SIG-M5 (cell line): ENCODE data around the gene SMNDC1.
"Not testable (repeated sequence)": the region's sequence is repeated elsewhere in the genome, so short reads cannot be mapped to it uniquely, and the experiment has no call there.

ENCODE experiments used
- DNase-seq: peaks from one replicate; lab custom pipeline; 2025; lab: John Stamatoyannopoulos, UW

Gene SMNDC1

DNA sequence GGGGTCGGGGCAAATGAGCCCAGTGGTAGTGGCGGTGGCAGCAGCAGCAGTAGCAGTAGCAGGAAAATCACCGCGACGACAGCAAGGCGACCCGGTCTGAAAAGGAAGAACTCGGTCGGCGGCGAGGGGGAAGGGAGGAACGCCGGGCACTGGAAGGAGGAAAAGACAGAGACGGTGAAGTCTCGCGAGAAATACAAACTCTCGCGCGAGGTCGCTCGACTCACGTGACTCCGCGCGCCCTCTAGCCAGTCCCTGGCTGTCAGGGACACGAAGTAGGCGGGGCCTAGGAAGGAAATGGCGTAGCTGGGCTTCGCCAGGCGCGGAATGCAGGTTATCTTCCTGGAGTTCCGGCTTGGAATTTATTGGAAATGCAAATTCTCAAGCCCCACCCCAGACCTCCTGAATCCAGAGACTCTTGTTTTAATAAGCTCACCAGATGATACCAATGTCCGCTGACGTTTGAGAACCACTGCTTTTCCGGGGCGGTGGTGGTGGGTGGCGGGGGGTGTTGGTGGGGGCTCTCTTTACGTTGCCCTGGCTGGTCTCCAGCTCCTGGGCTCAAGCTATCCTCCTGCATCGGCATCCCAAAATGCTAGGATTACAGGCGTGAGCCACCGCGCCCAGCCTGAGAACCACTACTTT is at the start of gene SMNDC1:
SMNDC1 (minus strand) TSS at position 141 of the 642 bp plus-strand sequence. CDS start 1,333 bp downstream, outside the sequence.
- DNase-seq: peak; percentile 79

DNA sequence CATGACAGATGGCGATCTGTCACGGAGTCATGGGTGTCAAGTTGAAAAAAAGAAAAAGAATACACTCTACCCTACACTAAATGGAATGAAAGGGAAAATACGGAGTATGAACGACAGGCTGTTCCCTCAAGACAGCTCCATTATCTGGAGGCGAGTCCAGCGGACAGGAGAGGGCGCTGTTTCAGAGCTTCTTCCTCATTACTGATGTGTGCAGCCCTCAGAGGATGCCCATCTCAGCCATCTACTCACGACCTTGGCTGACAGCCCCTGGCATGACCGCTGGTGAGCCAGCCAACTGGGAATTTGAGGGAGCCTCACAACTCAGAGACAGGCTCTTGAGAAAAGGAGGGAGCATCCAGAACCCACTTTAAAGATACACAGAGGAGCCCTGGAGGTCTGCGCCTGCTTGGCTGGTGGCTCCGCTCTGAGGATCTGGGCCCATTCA is 49.6 kb upstream of the SMNDC1 start:
- DNase-seq: no peak

DNA sequence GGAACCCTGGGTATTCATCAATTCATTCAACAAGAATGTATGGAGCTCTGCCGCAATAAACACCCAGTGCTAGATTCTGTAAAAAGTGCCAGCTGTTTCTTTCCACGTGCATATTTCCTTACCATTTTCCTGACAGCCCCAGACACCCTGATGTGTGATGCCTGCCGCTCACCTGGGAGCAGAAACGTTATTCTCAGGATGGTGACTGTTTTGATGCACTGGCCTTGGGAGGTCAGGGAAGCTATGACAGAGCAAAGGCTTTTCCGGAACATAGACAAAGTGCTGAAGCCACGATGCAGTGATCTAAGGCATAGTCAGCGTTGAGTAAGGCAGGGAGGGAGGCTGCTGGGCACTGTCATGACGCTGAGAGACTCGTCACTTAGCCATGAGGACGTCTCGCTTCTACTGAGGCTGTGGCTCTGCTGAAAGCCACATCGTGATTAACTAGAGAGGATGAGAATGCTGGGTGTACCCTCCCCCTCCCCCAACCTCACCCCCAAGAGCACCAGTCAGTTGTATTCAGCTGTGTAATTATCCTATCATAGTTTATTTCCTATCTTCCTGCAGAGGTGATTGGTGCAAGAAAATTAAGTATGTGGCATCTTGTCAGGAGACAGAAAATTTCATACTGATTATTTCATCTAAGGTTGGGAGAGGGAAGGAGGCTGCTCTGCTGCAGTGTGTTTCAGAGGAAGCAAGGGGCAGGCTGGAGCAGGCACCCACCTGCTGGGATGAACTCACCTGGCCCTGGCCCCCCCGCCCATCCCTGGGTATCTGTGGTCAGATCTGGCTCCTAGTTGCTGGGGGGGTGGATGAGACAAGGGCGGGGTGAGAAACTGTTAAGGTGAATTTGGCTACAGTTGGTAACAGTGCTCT is 48.8 kb upstream of the SMNDC1 start:
- no peak for DNase-seq

DNA sequence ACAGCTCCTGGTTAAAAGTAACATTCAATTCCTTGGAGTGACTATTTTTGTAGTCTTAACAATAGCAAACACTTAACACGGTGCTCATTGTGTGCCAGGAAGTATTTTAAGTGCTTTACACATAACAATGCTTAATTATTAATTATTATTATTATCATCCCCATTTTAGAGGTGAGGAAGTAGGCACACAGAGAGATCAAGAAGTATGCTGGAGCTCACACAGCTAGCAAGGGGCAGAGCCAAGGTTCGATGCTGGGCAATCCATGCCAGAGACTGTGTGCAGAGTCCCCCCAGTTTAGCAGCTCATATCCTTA is 48.2 kb upstream of the SMNDC1 start:
- DNase-seq: no peak

DNA sequence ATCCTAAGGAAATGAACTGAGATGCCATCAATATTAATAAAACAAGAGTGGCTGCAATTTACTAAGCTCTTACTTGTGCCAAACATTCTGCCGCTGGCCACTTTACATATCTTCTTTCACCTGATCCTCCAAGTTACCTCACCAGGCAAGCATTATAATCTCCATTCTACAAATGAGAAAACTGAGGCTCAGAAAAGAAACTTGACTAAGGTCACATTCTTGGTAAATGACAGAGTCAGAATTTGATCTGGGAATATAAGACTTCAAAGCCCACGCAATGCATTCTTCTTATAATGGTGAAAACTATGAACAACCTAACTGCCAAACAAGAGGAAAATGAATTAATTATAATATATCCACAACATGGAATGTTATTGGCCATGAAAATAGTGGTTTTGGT is 46.1 kb upstream of the SMNDC1 start:
- no peak for DNase-seq

DNA sequence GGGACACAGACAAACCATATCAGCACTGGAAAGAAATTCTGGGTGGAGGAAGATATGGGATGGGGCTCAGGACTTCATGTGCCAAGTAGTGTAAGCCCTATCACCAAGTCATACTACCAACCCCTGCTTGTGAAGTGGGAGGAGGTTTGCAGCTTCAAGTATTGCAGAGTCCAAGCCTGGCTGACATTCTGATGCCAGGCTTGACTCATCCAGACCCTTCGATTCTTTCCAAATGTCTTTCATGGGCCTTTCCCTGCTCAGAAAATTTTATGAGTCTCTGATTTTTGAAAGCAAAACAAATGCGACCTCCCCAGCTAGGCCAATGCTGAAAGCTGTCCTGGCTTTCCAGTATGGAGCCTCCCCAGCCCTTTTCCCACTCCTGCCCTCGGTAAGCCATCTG is 45.1 kb upstream of the SMNDC1 start:
- no peak for DNase-seq

DNA sequence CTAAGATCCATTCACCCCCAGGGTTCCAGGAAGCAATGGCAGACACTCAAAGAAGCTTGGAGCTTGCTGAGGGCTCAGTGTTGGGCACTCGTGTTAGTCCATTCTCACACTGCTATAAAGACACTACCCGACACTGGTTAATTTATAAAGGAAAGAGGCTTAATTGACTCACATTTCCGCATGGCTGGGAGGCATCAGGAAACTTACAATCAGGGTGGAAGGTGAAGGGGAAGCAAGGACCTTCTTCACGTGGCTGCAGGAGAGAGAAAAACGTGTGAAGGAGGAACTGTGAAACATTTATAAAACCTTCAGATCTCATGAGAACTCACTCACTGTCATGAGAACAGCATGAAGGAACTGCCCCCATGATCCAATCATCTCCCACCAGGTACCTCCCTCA is 44.7 kb upstream of the SMNDC1 start:
- no peak for DNase-seq

DNA sequence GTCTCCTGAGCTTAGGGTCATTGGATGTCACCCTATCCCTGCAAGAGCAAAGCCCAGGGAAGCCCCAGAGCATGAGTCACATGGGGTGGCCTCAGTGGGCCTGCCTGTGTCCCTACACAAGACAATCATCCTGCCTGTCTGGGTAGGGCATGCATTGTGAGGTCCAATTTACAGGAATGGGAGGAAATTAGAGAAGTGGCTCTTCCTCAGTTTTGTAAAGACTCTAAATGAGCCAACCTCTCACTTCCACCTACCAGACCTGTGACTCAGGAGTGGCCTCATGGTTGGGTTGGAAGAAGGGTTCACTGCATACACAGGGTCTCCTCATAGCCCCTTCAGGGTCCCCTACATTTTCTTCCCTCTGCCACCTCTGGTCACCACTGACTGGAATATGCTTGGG is 43.6 kb upstream of the SMNDC1 start:
- DNase-seq: no peak

DNA sequence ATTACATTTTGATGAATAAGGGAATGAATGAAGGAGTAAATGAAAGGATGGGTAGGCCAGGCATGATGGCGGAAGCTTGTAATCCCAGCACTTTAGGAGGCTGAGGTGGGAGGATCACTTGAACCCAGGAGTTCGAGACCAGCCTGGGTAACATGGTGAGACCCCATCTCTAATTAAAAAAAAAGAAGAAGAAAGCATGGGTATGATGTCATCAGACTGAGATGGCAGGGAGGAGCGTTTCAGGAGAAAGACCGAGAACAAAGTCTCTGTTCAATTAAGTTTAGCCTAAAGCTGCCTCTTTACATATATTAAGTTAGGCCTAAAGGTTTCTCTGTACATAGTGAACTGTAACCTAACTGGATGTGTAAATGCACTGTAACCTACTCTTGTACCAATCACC is 42.2 kb upstream of the SMNDC1 start:
- no peak for DNase-seq

DNA sequence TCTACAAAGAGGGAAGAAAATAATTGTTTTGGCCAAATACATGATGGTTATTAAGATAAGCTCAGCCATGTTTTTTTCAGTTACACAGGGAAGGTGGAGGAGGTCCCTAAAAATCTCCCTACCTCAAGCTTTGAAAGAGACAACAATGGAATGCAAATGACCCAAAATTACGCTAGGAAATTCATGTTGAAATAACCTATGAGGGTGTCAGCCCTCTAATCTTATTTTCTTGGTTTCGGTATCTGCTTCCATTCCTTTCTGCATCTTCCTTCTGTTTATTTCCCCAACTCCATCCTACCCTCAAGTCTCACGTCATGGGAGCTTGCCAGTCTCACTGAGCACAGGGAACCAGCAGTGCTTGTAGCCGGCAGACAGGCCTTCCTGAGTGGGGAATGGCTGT is 40.6 kb upstream of the SMNDC1 start:
- no peak for DNase-seq

DNA sequence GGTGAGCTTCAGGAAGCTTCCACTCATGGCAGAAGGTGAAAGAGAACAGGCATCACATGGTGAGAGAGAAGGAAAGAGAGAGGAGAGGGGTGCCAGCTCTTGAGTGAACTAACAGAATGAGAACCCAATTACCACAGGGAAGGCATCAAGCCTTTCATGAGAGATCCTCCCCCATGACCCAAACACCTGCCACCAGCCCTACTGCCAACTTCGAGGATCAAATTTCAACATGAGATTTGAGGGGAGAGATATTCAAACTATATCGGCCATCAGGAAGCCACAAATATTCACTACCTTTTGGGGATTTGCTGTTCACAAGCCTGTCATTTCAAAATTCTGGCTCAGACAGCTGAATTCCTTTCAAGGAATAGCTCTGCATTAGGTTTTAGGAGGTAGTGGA is 39.9 kb upstream of the SMNDC1 start:
- DNase-seq: no peak

DNA sequence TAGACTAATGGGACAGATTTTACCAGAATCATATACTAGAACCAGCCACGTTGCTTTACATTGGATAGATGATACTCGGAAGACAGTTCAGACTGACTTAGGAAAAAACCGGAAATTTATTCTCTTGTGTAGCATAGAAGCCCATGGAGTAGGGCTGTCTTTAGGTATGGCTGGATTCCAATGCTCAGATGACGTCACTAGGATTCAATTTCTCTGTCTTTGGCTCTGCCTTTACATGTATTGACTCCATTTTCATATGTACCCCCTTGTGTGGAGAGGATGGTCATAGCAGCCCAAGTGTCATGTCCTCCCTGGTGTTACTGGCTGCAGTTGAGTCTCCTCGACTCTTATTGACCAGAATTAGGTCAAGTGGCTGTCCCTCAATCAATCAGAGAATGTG is 39.2 kb upstream of the SMNDC1 start:
- DNase-seq: no peak

DNA sequence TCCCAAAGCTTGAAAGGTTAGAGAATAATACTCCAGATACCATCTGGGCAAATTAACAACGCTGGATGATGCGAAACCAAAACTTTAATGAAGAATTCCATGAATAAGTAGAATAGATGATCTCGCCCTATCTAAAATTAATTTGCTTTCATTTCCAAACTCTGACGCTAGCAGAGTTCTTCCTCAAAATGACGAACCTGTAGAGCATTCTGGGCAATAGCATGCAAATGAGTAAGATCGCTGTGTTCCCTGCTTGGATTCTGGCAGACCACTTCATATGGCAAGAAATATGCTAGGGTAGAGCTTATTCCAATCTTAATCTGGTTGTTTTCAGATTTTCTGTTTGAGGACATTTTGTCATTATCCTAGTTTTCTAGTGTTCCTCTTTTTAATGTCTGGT is 36.1 kb upstream of the SMNDC1 start:
- no peak for DNase-seq

DNA sequence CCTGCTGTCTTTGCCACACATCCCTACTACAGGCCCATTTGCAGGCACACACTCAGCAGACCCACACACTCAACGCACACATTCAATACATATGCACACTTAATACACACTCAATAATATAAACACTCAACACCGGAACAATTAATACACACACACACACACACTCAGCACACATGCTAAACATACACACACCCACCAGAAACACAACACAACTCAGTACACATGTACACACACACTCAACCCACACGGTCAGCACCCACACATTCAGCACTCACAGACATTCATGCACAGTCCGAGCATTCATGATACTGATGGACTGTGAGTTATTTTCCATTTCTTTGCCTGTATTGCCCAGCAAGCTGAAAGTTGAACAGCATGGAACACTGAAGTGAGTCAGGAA is 35.4 kb upstream of the SMNDC1 start:
- no peak for DNase-seq

DNA sequence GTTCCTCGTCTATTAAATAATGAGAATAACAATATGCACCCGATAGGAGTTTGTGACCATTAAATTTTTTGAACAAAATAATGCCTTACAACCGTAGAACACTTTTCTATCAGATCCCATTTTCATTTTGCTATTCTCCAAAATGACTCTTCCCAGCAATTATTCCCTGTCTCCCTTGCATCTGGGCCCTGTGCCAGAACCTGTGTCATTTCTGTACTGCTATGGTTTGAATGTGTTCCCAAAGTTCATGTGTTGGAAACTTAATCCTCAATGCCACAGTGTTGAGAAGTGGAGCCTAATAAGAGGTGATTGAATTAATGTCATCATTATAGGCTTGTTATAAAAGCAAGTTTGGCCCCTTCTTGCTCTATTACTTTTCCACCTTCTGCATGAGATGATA is 33.2 kb upstream of the SMNDC1 start:
- DNase-seq: no peak

DNA sequence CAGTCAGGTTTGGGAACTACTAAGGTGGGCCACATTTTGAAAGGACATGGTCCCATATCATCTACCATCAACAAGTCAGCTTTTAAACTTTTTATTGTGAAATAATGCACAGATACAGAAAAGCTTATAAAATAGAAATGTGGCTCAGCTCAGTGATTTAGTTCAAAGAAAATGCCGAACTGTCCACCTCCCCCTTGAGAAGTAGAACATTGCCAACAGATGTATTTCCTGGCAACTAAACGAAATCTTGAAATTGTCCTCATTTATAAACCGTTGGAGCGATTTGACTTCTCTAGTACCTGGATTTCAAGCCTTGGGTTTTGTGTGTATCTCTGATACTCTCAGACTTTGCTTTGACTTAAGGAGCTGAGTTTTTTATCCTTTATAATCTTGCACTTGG is 32.7 kb upstream of the SMNDC1 start:
- no peak for DNase-seq

DNA sequence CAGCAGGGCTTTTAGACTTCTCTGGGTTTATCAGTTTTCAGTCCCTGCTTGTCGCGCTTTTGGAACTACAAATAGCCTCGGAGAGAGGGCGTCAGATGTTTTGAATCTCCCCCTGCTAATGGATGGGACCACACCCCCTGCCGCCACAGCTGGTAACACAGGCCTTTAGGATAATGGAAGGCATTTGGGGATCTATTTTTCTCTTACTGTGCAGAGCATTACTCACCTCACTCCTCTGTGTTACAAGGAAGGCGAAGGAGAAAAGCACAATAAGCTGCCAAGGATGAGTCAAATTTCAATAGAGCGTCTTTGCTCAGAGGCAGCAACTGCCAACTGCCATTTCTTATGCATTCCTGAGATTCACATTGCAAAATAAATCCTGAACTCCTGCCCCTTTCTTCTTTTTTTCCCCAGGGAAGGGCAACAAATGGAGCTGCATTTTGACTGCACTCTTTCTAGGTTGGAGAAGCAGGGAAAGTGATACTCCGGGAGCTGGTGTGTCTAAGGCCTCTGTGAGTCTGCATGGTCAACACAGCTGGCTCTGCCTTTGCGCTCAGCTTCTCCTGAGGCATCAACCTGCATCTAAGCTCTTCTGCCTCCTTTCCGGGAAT is 31.5 kb upstream of the SMNDC1 start:
- DNase-seq: no peak

DNA sequence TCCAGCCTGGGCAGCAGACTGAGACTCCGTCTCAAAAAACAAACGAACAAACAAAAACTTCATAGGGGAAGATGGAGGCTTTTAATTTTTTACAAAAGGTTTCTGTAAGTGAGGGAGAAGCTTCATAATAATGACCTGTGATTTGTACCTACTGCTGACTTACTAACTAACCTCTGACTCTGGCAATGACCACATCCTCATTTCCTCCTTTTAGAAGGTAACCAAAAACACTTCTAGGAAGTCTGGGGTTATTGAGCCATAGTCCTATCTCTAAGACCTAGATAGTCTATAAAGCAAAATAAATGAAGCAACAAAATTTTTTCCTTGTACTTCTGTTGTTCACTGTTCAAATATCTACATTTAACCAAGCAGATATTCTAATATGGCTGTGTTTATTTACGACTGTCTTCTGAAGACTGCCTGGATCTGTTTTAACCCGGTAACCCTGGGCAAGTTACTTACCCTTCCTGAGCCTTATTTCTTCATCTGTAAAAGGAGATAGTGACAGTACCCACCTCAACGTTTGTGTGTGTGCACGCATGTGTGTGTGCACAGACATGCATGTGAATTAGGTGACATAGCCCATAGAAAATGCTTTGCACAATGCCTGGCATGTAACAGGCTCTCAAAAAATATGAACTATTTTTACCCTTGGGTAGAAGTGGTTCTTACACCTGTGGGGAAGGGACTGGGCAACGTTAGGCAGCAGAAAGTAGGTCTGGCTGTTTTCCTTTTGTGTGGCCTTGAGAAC is 30.8 kb upstream of the SMNDC1 start:
- no peak for DNase-seq

DNA sequence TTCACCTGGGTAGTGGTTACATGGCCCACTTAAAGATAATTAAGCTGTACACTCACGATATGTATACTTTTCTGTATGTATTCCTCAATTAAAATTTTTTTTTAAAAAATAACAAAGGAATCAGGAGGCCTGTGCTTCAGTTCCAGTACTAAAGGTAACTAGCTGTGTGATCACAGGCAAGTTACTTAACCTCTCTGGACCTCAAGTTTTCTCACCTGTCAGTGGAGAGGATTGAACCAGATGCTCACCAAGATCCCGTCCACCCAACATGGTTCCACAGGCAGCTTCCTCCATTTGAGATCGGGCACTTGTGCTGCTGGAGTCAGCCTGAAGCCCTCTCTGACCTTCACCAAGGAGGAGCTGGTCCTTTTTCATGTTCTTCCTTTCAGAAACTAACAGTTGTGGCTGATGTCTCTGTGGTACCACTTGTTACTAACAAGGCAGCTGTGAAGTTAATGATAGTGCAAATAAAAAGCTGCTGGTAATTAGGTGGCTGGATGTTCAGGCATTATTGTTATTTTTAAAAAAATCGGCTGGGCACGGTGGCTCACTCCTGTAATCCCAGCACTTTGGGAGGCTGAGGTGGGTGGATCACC is 29.4 kb upstream of the SMNDC1 start:
- no peak for DNase-seq

DNA sequence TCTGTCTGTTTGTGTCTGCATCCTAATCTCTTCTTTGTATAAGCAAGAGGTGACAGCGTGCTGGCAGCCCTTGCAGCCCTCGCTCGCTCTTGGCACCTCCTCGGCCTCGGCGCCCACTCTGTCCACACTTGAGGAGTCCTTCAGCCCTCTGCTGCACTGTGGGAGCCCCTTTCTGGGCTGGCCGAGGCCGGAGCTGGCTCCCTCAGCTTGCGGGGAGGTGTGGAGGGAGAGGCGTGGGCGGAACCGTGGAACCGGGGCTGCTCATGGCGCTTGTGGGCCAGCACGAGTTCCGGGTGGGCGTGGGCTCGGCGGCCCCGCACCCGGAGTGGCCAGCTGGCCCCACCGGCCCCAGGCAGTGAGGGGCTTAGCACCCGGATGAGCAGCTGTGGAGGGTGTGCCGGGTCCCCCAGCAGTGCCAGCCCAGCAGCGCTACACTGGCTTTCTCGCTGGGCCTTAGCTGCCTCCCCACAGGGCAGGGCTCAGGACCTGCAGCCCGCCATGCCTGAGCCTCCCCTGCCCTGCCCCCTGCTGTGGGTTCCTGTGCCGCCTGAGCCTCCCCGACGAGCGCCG is 26.6 kb upstream of the SMNDC1 start:
- DNase-seq: not testable (repeated sequence)

DNA sequence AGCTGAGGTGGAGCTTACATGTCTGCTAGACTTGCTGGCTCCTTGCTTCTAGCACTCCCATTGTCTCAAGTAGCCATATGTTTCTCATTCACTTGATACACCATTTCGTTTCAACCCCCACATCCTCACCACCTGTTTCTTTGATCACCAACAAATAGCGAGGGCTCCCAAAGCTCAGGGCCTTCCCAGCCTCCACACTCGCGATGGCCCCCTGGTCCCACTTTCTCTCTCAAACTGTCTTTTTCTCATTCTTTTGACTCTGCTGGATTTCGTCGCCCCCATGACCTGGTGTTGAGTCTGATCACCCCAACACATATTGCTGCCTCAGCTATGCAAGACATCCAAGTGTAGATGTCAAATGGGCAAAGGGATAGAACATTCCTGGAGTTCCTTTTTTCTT is 26.0 kb upstream of the SMNDC1 start:
- DNase-seq: no peak
